GM10266 (cell line): ENCODE results near the gene COL6A2.
"Not testable (repeated sequence)": the region's sequence is repeated elsewhere in the genome, so short reads cannot be mapped to it uniquely, and the experiment has no call there.

Experiments
- DNase-seq: peaks from one replicate; pipeline ENCODE4 v3.0.0; 2012; ENCODE audit errors: extremely low spot score
- CTCF ChIP-seq: IDR thresholded peaks from 2 replicates; pipeline ENCODE4 v1.5.1; 2012; ENCODE audit warnings: mild to moderate bottlenecking, low read depth; ENCODE audit not compliant: control insufficient read depth, insufficient read depth; ENCODE audit errors: missing control alignments

Gene COL6A2

DNA sequence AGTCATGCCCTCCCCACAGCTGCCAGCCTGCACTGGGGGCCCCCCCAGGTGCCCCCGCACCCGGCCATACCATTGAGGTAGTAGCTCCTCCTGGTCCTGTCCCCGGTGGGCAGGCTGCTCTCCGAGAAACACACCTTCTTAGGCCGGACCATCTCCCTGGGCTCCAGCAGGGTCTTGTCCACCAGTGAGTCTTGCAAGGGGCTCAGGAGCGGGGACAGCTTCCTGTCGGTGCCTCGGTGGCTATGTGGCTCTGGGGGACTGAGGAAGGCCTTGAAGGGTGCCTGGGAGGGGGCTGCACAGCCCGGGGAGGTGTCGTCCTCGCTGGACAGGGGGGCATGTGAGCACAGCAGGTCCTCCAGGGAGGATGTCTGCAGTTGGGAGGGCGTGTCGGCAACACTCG, 70.3 kb downstream of the COL6A2 start:
- DNase-seq: no peak

GRCh38 chr21:46168659-46169386, 70.9 kb downstream of the COL6A2 start:
- no peak for DNase-seq
- TF ChIP-seq CTCF: no peak

More for the DNA sequence above, 70.3 kb downstream of the COL6A2 start:
- TF ChIP-seq CTCF: no peak

- not testable (repeated sequence) for DNase-seq
Observed at GRCh38 chr21:46170436-46171193, 72.7 kb downstream of the COL6A2 start.

GRCh38 chr21:46171585-46171984, 73.7 kb downstream of the COL6A2 start:
- TF ChIP-seq CTCF: no peak
- DNase-seq: no peak

- TF ChIP-seq CTCF: no peak
- DNase-seq: no peak
Observed at GRCh38 chr21:46171996-46172862, 74.3 kb downstream of the COL6A2 start.

GRCh38 chr21:46172863-46173528, 75.1 kb downstream of the COL6A2 start:
- no peak for DNase-seq
- TF ChIP-seq CTCF: no peak

DNA sequence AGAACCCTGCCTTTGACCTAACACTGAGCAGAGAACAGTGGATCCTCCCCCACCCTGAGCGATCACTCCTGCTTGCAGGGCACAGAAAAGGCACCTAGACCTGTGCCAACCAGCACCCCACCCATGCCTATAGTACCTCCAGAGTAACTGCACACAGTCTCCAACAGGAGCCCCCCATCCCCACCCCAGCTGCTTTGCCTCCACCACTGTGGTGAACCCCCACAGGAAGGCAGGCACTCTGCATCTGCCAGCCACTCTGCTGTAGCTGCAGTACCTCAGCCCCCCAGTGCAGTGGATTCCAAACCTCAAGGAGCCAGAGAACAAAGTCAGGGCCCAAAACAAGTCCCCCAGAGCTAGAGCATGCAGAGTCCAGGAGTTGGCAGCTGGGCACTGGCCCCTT, 75.7 kb downstream of the COL6A2 start:
- TF ChIP-seq CTCF: no peak

DNA sequence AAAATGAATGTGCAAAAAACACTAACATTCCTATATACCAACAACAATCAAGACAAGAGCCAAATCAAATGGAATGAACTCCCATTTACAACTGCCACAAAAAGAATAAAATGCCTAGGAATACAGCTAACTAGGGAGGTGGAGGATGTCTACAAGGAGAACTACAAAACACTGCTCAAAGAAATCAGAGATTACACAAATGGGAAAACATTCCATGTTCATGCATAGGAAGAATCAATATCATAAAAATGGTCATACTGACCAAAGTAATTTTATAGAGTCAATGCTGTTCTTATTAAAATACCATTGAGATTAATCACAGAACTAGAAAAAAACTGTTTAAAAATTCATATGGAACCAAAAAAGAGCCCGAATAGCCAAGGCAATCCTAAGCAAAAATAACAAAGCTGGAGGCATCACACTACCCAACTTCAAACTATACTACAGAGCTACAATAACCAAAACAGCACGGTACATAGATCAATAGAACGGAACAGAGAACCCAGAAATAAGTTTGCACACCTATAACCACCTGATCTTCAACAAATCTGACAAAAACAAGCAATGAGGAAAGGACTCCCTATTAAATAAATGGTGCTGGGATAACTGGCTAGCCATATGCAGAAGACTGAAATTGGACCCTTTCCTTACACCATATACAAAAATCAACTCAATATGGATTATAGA, 78.7 kb downstream of the COL6A2 start:
- DNase-seq: not testable (repeated sequence)

More for the DNA sequence above, 75.7 kb downstream of the COL6A2 start:
- no peak for DNase-seq
